Rectal smooth muscle tissue (tissue), 1 donor: ENCODE data around the gene RTP2.

Experiments used
- H3K27ac ChIP-seq: one replicate; pipeline ENCODE4 v1.7.0; 2013; ENCODE audit warnings: low read depth, low read length, inconsistent platforms
- H3K27me3 ChIP-seq: one replicate; pipeline ENCODE4 v1.7.0; 2013; ENCODE audit warnings: low read length; ENCODE audit not compliant: control insufficient read depth, insufficient read depth
- H3K36me3 ChIP-seq: one replicate; pipeline ENCODE4 v1.7.0; 2013; ENCODE audit warnings: low read length; ENCODE audit not compliant: control insufficient read depth, insufficient read depth
- H3K4me1 ChIP-seq: one replicate; pipeline ENCODE4 v1.7.0; 2013; ENCODE audit warnings: low read length; ENCODE audit not compliant: control insufficient read depth, insufficient read depth
- H3K4me3 ChIP-seq: one replicate; pipeline ENCODE4 v1.7.0; 2013; ENCODE audit warnings: low read length
- H3K9ac ChIP-seq: one replicate; pipeline ENCODE4 v1.7.0; 2013; ENCODE audit warnings: low read length

RTP2 gene, protein sequence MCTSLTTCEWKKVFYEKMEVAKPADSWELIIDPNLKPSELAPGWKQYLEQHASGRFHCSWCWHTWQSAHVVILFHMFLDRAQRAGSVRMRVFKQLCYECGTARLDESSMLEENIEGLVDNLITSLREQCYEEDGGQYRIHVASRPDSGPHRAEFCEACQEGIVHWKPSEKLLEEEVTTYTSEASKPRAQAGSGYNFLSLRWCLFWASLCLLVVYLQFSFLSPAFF

DNA sequence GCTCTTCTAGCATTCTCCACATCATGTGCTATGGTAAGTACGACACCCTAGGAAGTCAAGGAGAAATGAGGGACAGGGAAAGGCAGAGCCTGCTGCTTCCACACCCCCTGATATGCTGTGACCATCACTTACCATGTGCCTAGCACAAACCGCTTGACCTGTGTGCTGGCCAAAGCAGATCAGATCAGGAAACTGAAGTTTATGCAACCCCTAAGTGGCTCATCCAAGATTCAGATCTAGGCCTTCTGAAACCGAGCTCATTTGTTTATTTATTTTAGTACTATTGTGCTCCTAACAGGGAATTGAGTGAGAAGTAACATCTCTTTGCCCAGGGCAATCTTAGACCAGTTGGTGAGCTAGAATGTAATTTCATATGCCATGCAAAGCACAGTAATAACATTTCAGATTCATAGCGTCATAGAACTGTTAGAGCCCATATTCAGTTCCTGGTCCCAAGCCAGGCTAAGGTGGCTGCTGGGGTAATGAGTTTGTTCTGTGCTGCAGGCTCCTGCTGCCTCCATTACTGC lies at the start of gene RTP2:
Gene RTP2 (minus strand): TSS at position 51 of the 527 bp plus-strand sequence. CDS start 429 bp downstream, outside the sequence.
- H3K27ac ChIP-seq: no peak within 1 kb of the TSS
- H3K4me3 ChIP-seq: no peak within 1 kb of the TSS
- H3K36me3 ChIP-seq: no peaks in the 10 kb centered on the region
- no peaks in the 10 kb centered on the region for H3K4me1 ChIP-seq
- H3K27me3 ChIP-seq: no peaks in the 10 kb centered on the region
- no peak within 1 kb of the TSS for H3K9ac ChIP-seq

DNA sequence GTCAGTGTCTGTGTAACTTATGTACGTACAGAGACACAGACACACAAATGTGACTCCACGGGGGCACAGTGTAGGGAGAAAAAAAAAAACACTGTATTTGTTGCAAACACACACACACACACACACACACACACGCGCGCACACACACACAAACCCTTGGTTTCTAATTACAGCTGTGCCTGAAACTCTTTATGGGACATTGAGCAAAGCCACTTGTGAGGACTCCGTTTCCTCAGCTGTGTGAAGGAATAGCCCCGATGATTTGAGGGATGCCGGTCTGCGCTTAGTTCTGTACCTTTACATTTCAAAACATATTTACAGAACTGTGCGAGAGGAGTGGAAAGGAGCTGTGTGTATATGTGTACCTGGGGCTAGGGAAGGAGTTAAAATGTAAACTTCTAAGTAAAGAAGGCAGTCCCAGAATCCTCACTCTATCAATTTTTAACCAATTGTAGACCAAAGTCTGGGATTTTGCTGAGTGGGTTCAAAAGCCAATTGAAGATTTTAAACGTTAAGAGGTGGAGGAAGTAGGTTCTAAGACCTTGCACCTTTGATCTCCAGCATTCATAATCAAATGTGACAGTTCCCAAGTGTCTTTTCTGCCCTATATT lies 48.3 kb upstream of the RTP2 start:
- Histone ChIP-seq H3K9ac (no peak overlapping the region), H3K36me3 (no peaks in the 10 kb centered on the region), H3K4me3 (peak overlapping the region; percentile 49), H3K27ac (no peak overlapping the region), H3K27me3 (no peaks in the 10 kb centered on the region), H3K4me1 (peaks cover 12% of the 10 kb centered on the region)

DNA sequence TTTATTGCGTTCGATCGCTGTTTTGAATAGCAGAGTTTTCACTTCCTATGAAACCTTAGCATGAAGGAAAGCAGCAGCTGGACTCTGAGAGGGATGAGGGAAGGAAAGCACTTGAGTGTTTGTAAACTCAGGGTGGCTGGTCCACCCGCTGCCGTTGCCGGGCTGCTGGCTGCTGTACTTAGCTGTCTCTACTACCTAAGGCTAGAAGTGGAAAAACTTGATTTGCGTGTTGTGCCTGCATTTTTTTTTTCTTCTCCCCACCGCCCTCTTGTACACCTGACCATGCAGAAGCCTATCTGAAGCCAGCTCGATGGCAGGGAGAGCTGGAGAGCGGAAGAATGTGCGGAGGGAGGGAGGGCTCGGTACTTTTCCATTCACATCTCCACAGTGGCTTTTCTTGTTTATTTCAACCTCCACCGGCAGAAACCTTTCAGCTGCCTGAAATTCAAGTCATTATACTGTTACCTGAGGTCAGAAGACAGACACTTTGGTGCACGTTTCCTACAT lies 47.7 kb upstream of the RTP2 start:
- H3K27ac ChIP-seq: peak overlapping the region; percentile 27
- no peaks in the 10 kb centered on the region for H3K27me3 ChIP-seq
- H3K4me1 ChIP-seq: peaks cover 12% of the 10 kb centered on the region
- no peaks in the 10 kb centered on the region for H3K36me3 ChIP-seq
- peak overlapping the region; percentile 49 for H3K4me3 ChIP-seq
- H3K9ac ChIP-seq: peak overlapping the region; percentile 12

DNA sequence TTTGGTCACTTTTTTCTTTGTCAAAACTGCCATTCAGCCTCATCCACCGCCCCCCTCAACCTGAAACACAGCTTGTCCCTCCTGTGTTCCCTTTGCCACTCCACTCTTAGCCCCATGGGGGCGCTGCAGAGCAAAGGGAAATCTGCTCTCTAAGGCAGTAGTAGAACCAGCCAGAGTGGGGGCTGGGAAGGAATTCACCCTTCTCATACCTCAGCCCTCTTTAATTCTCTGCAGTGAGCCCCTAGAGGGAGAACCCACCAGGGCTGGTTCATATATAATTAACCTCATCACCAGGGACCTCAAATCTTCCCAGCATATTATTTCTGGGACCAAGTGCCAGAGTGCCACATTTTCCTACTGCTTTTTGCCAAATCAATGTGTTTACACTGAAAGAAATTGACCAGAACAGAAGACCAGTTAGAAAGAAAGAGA lies 45.7 kb upstream of the RTP2 start:
- Histone ChIP-seq H3K27ac (no peak overlapping the region), H3K27me3 (no peaks in the 10 kb centered on the region), H3K36me3 (no peaks in the 10 kb centered on the region), H3K4me1 (peaks cover 12% of the 10 kb centered on the region), H3K9ac (no peak overlapping the region), H3K4me3 (no peak overlapping the region)

DNA sequence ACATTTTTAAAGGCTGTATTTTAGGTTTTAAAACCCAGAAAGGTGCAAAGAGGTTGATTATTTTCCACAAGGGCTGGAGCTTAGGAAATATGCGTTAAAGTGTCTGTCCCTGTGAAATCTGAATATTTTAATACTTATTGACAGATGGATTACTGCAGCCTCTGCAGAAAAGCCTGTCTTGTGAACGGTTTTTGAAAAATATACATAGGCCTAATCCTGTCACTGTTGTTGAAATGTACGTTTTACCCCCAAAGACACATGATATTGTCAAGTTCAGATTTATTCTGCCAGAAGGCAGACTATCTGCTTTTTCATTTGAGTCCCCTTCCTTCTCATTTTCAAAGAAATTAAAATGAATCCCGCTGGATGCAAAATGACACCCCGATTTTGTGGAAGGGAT lies 45.1 kb upstream of the RTP2 start:
- H3K36me3 ChIP-seq: no peaks in the 10 kb centered on the region
- H3K27ac ChIP-seq: no peak overlapping the region
- no peak overlapping the region for H3K9ac ChIP-seq
- no peaks in the 10 kb centered on the region for H3K27me3 ChIP-seq
- H3K4me3 ChIP-seq: no peak overlapping the region
- peaks cover 15% of the 10 kb centered on the region for H3K4me1 ChIP-seq

DNA sequence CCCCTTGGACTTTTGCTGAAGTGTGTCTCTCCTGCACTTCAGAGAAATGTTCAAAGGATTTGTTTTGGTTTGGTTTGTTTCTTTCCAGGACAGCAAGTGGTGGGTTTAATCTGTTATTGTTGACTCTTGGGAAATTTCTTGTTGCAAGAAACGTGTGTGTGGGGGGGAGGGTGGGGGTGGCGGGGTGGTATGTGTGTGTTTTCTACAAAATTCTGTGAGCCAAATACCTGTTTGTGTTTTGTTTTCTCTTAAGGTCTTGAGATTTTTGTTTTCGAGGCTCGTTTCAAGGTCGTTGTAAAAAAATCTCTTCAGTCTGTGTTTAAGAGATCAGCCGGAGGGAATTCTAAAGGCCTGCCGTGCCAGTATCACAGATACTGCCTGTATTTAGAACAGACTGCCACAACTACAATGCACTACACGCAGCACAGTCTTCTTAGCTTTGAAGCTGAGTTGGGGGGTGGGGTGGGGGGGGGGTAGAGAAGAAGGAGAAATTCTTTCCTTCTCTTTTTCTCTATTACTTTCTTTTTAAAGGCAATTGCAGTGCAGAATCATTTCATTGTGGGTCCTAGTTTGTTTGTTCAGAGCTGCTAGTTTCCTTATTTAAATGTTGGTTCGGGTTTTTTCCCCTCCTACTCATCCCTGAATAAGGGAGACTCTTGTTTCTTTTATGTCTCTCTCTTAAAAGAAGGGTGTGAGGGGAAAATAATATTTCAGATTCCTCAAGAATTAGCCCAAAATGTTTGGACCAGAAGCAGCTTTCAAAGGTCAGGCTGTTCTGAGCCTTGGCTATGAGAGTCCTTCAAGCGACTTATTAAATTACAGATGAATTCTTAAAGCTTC lies 44.3 kb upstream of the RTP2 start:
- peak overlapping the region; percentile 26 for H3K9ac ChIP-seq

DNA sequence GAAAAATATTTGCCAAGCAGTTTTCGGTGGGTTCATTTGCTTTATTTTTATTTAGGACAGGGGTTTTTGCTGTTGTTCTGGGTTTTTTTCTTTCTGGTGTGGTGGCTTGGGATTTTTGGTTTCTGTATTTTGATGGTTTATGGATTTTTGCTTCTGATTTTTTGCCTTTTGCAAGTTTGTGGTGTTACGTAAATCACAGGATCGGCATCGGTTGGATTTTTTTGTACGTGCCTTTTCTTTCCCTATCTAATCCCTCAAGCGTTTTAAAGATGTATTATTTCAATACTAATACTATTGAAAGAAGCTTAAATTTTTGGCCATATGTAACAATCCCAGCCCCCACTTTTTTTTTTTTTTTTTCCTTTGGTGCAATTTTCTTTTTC lies 43.7 kb upstream of the RTP2 start:
- Histone ChIP-seq H3K36me3 (no peaks in the 10 kb centered on the region), H3K4me3 (peak overlapping the region; percentile 93), H3K27me3 (no peaks in the 10 kb centered on the region), H3K27ac (peak overlapping the region; percentile 96), H3K4me1 (peaks cover 20% of the 10 kb centered on the region), H3K9ac (peak overlapping the region; percentile 26)

More for the DNA sequence above, 44.3 kb upstream of the RTP2 start:
- Histone ChIP-seq H3K4me1 (peaks cover 20% of the 10 kb centered on the region), H3K27me3 (no peaks in the 10 kb centered on the region), H3K4me3 (peak overlapping the region; percentile 93), H3K36me3 (no peaks in the 10 kb centered on the region), H3K27ac (peak overlapping the region; percentile 96)

DNA sequence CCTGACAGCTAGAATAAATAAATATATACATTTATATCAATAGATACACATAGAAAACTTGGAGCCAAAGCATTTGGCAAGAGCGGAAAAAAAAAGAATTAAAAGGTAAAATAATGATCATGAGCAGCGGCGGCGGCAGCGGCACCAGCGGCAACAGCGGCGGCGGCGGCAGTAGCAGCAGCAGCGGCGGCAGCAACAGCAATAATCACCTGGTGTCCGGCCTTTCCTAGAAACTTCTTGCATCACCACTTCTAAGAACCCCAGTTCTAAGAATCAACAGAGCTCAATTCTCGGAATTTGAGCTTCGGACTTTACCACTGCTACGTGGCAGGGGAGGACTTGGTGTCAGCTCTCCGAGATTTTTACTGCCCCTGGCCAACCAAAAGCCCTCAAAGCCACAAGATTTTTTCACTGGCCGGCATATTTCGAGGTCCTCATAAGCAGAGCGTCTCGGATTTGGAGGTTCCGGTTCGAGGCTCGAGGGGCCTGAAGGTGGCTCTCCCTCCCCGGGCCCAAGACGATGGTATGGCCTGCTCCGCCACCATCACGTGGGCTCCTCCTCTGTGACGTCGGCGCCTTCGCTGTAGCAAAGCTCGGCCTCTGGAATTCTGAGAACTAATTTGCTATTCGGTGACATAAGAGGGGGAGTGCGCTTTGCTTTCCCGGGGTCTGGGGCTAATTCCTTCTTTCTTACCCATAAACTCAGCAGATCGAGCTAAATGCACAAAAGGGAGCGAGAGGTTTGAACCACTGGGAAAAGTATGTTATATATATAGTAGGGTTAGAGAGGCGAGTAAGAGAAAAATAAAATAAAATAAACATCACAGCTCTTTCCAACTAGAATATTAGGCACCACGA lies 43.1 kb upstream of the RTP2 start, which contains the start of gene BCL6:
Gene BCL6 (minus strand): TSS at position 268 of the 858 bp plus-strand sequence. CDS start 11,775 bp downstream, outside the sequence.
- Histone ChIP-seq H3K9ac (peak within 1 kb of the TSS; percentile 87), H3K4me3 (peak within 1 kb of the TSS; percentile 93), H3K4me1 (peaks cover 23% of the 10 kb centered on the region), H3K27ac (peak within 1 kb of the TSS; percentile 96), H3K36me3 (no peaks in the 10 kb centered on the region), H3K27me3 (no peaks in the 10 kb centered on the region)

DNA sequence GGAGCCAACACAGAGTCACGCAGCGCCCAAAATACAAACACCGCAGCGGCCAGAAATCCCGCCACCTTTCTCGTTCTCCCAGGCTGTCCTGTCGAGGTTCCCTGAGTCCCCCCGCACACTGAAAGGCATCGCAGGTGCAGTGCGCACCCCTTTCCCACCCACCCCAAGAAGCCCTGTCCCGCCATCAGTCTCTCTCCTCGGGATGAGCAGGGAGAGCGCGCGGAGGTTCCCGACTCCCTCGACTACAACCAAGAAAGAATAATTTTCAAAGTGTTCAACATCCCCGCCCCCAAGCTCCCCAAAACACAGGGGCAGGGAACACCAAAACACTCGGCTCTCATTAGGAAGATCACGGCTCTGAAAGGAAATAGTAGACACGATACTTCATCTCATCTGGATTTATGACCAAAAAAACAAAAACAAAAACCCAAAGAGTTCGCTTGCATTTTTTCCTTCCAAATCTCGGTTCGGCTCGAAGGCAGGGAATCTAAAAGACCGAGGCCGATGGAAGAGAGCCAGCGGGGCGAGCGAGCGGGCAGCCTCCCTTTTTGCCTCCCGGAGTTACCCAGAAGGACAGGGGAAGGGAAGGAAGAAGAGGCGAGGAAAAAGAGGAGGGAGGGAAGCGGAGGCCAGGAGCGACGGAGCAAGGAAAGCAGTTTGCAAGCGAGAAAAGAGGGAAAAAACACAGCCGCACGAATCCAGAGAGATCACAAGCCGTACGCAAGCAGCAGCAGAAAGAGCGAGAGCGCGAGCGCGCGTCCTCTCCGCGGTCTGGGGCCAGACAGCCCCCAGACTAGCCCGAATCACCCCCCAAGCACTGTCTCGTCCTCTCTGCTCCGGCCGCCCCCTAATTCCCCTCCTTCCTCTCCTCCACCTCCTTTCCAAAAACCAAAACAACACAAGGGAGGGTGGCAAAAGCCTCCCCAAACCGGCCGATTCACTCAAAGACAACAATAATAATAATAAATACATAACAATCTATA lies 42.1 kb upstream of the RTP2 start:
- peak overlapping the region; percentile 87 for H3K9ac ChIP-seq
- H3K4me3 ChIP-seq: peak overlapping the region; percentile 93
- peaks cover 25% of the 10 kb centered on the region for H3K4me1 ChIP-seq
- no peaks in the 10 kb centered on the region for H3K36me3 ChIP-seq
- no peaks in the 10 kb centered on the region for H3K27me3 ChIP-seq
- peak overlapping the region; percentile 96 for H3K27ac ChIP-seq

DNA sequence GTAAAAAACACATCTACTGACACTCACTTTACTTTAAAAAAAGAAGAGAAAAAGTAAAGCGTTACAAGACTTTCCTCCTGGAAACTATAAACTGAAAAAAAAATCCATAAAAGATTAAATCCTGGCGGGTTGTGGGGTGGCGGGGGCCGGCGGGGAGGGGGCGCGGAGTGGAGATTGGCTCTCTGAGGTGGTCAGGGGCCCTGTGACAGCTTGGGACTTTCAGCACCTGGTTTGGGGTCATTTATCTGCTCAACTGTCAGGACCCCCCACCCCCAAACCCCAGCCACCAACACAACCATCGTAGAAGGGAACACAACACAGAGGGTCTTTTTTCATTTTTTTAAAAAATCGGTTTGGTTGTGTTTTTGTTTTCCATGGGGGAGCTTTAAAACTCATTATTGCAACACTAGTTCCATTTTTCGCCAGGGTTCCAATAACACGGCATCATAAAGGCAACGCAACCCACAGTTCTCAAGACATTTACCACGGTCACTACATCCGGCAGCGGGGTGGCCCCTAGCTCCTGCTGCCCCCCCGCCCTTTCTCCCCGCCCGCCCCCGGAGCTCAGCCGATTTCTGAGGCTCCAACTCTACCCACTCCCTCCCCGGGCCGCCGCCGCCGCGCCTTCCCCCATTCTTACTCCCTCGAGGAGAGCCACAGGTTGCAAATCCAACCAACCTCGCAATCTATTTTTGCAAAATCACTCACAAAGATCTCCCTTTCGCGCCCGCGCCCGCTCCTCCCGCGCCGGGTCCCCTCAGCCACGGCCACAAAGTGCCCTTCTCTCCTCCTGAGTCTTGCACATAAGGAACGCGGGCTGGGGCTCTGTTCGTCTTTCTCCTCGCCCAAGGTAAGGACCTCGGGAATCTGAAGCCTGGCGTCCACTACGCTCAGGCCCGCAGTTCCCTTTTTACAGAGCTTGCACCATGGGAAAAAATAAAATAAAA lies 41.1 kb upstream of the RTP2 start:
- H3K9ac ChIP-seq: peak overlapping the region; percentile 87
- H3K4me3 ChIP-seq: peak overlapping the region; percentile 93
- no peaks in the 10 kb centered on the region for H3K27me3 ChIP-seq
- peaks cover 25% of the 10 kb centered on the region for H3K4me1 ChIP-seq
- H3K36me3 ChIP-seq: no peaks in the 10 kb centered on the region
- H3K27ac ChIP-seq: peak overlapping the region; percentile 96
